GF-D8 (cell line): ENCODE measurements around the gene MBD3L1.
A peak's percentile ranks its signal among the peaks of the same experiment; 100 is the strongest.

ENCODE experiments used
- DNase-seq: peaks from one replicate; lab custom pipeline; 2025; lab: John Stamatoyannopoulos, UW

Gene MBD3L1

GRCh38 chr19:8832132-8833021 lies at the start of gene MBD3L1, which contains the start of gene ZNF558:
Gene MBD3L1 (plus strand): TSS chr19:8832377. CDS start chr19:8842679, 10,302 bp downstream.
Gene ZNF558 (minus strand): TSS chr19:8832304. CDS start chr19:8822659, 9,645 bp downstream.
- peak; percentile 97 for DNase-seq

DNA sequence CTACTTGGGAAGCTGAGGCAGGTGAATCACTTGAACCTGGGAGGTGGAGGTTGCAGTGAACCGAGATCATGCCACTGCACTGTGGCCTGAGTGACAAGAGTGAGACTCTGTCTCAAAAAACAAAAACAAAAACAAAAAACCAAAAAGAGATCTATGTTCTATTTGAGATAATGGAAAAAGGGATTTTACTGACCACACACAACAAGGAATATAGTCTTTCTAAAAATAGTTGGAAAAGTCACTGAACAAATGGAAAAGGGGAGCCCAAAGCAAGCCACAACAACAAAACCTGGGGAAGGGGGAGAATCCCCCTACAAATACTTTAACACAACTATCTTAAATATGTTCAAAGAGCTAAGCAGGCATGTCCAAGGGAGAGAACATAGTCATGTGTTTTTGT lies 37.4 kb upstream of the MBD3L1 start:
- DNase-seq: no peak

DNA sequence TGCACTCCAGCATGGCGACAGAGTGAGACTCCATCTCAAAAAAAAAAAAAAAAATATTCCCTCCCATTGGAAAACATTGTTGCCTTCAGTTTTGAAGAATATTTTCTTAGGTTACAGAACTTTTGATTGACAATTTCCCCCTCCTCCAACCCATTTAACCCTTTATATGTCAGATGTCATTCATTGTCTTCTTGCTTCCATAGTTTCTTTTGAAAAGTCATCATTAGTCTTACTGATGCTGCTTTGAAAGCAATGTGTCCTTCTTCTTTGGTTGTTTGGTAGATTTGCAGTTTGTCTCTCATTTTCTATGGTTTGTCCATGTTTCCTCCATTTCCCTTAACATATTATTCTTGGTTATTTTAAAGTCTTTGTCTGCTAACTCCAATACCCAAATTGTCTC lies 25.5 kb upstream of the MBD3L1 start:
- no peak for DNase-seq

DNA sequence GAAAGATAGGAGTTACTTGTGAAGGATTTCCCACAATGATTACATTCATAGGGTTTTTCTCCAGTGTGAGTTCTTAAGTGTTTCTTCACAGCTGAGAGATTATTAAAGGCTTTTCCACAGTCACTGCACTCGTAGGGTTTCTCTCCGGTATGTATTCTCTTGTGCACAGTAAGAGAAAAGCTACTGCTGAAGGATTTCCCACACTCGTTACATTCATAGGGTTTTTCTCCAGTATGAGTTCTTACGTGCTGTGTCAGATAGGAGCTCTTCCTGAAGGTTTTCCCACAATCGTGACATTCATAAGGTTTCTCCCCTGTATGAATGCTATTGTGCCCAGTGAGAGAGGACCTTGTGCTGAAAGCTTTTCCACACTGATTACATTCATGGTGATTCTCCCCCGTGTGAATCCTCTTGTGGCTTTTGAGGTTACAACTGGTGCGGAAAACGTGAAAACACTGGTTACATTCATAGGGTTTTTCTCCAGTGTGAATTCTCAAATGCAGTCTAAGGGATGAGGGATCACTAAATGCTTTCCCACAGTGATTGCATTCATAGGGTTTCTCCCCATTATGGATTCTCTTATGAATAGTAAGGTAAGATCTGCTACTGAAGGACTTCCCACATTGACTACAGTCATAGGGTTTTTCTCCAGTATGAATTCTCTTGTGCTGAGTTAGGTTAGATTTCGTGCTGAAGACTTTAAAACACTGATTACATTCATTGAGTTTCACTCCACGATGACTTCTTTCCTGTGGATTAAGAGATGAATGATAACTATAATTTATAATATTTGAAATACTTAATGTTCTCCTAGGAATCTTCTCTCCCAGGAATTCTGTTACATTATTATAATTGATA lies 20.6 kb upstream of the MBD3L1 start:
- DNase-seq: no peak

GRCh38 chr19:8814176-8814575 lies 18.0 kb upstream of the MBD3L1 start:
- DNase-seq: no peak

GRCh38 chr19:8815780-8816179 lies 16.4 kb upstream of the MBD3L1 start:
- DNase-seq: no peak

GRCh38 chr19:8820234-8820633 lies 11.9 kb upstream of the MBD3L1 start:
- no peak for DNase-seq

- no peak for DNase-seq
Measured at GRCh38 chr19:8821748-8822241, 10.4 kb upstream of the MBD3L1 start.

DNA sequence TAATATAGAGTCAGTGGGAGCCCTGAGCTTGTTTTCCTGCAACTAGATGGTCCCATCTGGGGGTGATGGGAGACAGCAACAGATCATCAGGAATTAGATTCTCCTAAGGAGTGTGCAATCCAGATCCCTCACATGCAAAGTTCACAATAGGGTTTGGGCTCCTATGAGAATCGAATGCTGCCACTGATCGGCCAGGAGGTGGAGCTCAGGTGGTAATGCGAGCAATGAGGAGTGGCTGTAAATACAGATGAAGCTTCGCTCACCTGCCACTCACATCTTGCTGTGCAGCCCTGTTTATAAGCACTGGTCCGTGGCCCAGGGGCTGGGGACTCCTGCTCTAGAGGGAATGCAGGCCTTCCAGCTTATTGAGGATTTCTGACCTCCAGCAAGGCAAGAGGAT lies 5.8 kb upstream of the MBD3L1 start:
- DNase-seq: no peak

- no peak for DNase-seq
Measured at GRCh38 chr19:8827277-8827676, 4.9 kb upstream of the MBD3L1 start.

- DNase-seq: no peak
Measured at GRCh38 chr19:8831373-8831772, 804 bp upstream of the MBD3L1 start.

- DNase-seq: no peak
Measured at GRCh38 chr19:8831832-8832131, 395 bp upstream of the MBD3L1 start.

GRCh38 chr19:8835446-8835845 lies 3.3 kb downstream of the MBD3L1 start:
- DNase-seq: no peak

DNA sequence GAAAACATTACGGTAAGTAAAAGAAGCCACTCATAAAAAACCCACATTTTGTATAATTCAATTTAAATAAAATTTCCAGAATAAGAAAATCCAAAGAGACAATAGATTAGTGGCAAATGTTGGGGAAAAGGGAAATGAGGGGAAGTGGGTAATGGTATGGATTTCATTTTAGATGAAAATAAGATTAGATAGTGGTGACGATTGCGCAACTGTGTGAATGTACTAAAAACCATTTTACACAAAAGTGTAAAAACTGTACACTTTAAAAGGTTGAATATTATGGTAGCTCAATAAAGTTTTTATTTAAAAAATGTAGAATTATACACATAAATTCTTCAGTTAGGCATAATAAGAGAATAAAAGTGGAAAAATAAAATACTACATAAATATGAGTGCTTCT lies 3.7 kb downstream of the MBD3L1 start:
- DNase-seq: no peak

DNA sequence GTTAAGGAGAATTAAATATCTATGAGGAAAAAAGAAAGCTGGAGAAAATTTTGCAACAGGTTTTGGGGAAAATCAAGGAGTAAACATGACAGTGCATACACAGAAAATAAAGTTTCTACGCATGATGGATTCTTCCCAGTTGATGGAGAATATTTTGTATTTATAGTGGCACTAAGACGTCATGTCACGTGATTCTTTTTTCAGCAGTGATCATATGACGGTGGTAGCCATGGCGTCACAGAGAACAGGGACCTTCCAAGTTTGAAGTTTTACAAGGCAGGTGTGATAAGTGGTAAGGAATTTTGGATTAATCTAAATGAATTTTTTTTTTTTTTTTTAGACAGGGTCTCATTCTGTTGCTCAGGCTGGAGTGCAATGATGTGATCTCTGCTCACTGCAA lies 8.5 kb downstream of the MBD3L1 start:
- DNase-seq: no peak

GRCh38 chr19:8846819-8847218 lies 14.6 kb downstream of the MBD3L1 start:
- DNase-seq: no peak

- no peak for DNase-seq
Measured at GRCh38 chr19:8849232-8849631, 17.1 kb downstream of the MBD3L1 start.

DNA sequence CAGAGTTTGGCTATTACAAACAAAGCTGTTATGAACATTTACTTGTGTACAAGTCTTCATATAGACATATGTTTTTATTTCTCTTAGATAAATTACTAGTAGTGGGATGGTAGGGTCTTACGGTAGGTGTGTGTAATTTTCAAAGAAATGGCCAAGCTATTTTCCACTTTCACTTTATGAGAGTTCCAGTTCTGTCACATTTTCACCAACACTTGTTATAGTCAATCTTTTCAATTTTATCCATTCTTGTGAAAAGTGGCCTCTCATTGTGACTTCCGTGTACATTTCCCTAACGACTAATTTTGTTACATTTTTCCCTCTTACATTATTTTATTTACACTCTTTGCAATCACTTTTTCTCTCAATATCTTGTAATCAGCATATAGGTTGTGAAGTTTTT lies 18.3 kb downstream of the MBD3L1 start:
- DNase-seq: no peak

DNA sequence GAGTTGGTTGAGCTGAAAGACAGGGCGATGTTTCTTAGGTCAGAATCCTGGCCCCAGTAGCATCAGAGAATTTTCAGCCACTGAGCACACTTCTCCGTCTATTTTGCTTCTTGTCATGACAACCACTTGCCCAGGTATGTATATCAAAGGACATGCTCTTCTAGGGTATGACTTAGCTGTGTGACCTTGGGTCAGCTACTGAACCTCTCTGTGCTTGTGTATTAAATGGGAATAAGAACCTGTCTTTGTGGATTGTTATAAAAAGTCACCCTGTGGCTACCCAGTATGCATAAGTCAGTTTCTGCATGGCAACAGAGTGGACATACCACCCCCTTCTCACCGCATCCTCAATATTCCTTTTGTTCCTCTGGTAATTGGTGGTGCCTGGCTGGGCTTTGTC lies 26.1 kb downstream of the MBD3L1 start:
- no peak for DNase-seq

- no peak for DNase-seq
Measured at GRCh38 chr19:8866344-8866743, 34.2 kb downstream of the MBD3L1 start.

DNA sequence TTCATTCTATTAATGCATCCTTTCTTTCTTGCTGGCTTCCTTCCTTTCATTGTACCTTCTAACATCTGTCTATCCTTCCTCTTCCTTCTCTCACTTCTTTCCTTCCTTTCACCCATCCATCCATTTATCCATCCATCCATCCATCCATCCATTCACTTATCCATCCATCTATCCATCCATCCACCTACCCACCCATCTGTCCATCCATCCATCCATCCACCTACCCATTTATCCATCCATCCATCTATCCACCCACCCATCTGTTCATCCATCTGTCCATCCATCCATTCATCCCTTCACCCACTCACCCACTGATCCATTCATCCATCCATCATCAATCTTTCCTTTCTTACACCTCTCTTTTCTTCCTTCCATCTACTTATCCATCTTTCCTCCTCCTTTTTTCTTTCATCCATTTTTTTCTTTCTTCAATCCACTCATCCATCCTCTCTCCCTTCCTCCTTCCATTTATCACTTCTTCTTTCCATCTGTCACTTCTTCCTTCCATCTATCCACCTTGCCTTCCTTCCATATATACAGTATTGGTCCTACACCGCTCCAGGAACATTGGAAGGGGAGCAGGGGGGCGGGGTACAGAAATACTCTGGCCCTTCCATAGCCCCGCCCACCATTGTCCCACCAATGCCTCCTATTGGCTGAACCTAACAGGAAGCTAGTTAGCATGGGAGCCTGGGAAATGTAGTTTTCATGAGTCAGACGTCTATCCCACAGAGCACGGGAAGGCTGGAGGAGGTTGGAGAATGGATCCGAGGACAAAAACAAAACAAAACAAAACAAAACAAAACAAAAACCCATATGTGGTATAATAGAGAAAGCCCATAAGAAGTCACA lies 45.9 kb downstream of the MBD3L1 start:
- no peak for DNase-seq

- DNase-seq: no peak
Measured at GRCh38 chr19:8880868-8881488, 48.8 kb downstream of the MBD3L1 start.
